HG03571 (cell line): Measurements from ENCODE around the gene FIGN.

Experiments used
- ATAC-seq: cut with Tn5 transposase; IDR thresholded peaks from one replicate; pipeline ENCODE4 v1.9.1; 2021; ENCODE audit not compliant: unreplicated experiment

The FIGN gene

GRCh38 chr2:163711258-163711657, 24.6 kb downstream of the FIGN start:
- ATAC-seq: no peak

GRCh38 chr2:163709270-163709669, 26.5 kb downstream of the FIGN start:
- no peak for ATAC-seq

GRCh38 chr2:163708265-163708664, 27.5 kb downstream of the FIGN start:
- ATAC-seq: no peak

DNA sequence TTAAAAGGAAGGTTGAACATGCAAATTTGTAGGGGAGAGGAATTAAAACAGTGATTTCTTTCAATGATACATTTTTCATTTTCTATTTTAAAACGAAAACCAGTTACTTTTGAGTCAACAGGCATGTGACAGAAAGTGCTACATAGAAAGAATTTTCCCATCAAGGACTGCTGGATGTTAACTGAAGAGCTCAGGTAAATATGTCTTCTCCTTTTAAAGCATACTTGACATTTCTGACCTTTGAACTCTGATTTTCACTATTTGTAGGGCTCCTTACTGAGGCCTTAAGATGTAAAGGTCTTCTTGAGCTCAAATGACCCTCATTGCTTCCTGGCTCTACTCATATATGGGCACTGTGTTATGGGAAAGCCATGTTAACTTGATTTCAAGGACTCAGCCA, 32.4 kb downstream of the FIGN start:
- ATAC-seq: no peak

- ATAC-seq: no peak
Observed at GRCh38 chr2:163701399-163702195, 34.2 kb downstream of the FIGN start.

DNA sequence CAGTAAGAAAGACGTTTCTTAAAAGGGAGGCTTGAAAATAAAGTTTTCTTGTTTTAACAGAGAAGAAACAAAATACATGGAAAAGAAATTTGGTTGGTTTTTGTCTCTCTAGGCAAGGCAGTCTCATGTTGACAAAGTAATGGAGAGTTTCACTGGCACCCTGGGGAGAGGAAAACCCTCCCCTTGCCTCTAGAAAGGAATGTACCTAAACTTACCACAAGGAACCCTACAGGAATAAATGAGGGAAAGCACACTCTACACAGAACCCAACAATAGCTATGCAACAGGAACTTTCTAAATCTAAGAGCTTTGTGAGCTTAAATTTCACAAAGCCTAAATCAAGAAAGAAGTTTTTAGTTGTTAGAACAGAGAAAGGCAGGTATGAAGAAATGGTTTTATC, 37.0 kb downstream of the FIGN start:
- ATAC-seq: no peak

DNA sequence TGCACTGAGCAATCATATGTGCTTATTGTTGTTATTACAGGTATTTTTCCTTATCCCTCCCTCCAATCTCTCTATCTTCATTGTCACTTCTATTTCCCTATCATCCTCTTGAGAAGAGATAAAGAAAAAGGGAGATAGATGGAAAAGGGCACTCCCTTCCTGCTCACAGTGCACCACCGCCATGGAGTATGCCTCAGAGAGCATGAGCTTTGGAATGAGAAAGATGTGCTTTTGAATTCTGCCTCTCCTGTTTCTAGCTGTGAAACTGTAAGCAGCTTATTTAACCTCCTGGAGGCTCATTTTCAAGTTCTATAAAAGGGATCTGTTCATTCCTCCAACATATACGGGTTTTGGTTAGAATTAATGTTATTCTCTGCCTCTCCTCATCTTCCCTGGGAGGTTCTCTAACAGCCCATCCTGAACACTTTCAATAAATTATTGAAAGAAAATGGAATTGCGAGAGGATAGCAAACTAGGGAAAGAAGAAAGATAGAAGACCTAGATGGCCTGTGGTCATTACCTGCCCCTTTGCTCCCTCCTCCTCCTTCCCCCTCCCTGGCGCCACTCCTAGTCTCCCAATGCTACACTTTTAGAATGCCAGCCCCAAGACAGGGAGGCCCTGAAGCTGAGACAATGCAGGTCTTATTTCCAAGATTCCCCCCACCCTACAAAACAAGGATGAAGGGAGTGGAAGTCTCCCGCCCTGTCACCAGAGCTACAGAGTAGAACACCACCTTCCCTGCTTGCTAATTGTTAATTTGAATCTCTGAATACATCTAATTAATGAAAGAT, 37.8 kb downstream of the FIGN start:
- no peak for ATAC-seq

GRCh38 chr2:163697429-163697828, 38.4 kb downstream of the FIGN start:
- no peak for ATAC-seq

DNA sequence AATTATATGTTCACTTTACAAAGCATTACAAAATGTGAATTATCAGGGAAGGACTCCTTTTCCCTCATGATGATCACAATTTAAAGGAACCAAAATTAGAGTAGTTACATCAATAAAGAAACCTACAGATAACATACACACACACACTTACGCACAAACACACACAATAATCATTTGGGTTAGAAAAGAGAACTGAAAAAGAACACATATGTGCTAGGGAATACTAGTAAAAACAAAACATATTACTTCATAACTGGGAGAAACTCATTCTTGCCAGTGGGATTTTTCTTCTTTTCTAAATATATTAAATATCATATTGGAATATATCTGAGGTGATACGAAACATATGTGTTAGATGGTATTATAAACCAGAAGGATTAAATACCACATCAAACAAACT, 42.3 kb downstream of the FIGN start:
- ATAC-seq: no peak

DNA sequence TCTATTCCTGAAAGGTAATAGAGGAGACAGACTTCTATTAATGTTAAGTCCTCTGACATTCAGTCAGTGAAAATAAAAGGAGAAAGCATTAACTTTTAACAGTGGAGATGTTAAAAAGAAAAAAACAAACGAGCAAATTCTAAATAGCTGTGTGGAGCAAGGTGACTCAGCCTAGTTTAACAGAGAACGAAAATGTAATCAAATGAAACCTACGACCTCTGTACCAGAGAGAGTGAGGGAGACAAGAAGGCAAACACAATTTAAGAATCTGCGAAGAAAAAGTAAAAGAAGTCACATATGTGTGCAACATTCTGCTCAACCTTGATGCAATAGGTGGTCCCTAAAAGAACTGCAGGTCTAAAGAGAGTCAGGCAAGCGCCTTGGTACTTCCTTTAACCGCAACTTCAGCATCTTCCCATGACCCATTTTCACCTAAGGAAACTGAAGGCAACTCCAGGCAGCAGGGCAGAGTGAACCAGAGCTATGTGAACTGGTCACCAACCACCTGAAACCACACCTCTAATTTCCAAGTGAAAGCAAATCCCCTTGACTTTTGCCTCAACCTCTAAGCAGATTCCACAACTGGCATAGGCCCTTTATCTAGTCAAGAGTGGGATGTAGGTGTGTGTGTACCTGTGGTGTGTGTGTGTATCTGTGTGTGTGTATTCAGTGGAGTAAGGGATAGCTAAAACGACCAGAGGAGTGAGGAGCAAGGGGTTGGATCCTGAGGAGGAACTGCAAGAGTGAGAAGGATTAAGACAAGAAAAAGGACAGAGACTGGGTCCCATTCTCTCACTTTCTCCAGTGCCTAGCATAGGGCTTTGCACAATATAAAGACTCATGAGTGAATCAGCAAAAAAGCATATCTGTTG, 43.0 kb downstream of the FIGN start:
- no peak for ATAC-seq

DNA sequence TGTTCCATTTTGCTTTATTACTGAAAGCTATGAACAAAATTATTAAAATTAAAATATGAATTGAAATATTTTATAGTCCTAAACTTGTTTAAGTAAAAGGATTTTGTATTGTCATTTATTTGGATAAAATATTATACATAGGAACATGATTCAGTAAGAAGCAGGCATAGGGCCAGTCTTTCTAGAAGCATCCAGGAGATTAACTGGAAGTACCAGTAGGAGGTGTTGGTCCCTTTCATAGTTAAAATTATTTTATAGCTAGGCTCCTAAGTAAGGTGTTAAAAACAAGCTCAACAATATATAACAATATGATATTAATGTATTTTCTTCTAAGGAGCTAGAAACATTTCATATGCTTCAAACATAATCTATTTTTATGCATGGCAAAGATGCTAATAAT, 43.7 kb downstream of the FIGN start:
- no peak for ATAC-seq

DNA sequence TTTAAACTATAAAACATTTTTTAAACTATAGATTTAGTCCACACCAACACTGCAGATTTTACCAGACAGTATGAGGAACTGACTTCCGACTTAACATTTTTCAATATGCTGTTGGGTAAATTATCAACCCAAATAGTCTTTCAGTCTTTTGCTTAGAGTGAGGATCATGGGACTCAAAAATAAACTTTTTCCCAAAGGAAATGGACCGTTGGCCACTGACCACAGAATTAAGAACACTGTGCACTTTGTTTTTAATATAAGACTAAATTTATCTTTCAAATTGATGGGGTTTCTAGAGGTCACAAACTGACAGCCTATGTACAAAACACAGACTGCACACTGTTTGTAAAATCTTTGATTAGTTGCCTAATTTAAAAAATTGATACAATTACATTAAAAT, 44.9 kb downstream of the FIGN start:
- no peak for ATAC-seq

- ATAC-seq: no peak
Observed at GRCh38 chr2:163687217-163687616, 48.6 kb downstream of the FIGN start.

DNA sequence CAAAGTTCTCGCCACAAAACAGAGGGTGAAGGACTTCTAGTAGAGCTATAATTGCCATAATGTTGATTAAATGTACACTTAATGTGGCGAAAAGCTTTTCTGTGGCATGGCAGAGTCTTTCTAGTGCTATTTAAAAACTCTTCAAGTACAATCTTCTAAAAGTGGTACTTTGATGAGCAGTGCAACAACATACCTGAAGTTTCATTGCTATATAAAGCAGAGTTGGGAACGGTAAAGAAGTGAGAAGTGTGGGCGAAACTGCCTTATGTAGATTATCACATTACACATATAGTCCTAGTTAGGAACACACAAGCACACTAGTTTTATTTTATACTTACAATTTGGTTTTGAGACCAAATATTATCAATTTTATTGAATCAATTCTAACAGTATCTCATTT, 49.5 kb downstream of the FIGN start:
- ATAC-seq: no peak

DNA sequence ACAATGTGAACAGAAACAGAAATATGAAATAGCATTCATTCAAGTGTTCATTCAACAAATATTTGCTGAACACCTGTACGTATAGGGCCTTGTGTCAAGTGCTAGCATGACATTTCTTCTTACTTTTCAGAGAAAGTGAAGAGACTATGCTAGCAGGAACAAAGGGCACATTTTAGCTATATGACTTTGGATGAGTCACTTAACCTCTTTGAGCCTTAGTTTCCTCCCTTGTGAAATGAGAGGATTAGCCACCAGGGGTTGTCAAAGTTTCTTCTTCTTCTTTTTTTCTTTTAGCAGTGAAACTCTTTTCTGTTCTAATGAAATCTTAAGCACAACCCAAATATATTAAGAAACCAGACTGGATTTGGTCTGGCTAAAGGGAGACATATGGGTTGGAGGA, 53.1 kb downstream of the FIGN start:
- ATAC-seq: no peak

DNA sequence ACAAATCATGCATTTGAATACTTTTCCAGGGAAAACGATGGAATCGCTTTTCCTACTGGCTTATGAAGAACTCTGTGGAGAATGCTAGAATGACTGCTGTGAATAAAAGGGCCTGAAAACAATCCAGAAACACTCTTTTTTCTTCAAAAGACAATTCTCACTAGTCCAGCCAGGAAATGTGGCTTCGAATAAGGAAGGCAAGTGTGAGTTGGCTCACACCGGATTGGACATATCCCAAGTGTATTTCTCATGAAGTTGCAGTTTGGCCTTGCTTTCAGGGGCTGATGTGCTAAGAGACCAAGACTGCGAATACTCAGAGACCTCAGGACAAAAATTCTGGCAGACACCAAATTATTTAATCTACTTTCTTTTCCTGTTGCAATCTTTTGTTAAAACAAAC, 54.1 kb downstream of the FIGN start:
- ATAC-seq: no peak

DNA sequence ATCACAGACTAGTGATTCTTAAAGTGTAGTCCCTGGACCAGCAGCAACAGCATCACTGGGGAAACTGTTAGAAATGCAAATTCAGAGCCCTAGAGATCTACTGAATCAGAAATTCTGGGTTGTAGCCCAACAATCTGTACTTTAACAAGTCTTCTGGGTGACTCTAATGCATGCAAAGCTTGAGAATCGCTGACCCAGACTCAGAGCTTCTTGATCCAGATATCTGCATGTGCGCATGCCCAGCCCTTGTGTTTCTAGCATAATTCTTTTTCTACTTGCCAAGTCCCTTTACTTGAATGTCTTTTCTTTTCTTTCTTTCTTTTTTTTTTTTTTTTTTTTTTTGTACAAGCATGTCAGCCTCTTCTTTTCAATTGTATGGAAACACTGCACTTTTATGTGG, 60.4 kb downstream of the FIGN start:
- no peak for ATAC-seq

DNA sequence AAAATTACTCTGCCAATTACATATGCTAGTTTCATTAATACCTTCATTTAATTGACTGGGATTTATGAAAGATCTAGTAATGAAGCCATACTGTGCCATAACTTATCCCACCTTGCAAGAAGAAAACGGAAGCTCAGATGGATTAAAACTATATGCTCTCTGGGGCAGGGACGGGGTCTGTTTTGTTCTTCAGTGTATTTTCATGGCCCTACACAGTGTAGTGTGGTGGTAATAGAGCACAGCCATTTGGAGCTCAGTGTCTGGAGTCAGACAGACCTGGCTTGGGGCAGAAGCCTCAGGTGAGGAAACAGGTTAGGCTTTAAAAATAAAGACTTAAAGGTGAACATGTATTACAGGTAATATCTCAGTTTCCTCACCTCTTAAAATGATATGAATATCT, 62.3 kb downstream of the FIGN start:
- ATAC-seq: no peak

DNA sequence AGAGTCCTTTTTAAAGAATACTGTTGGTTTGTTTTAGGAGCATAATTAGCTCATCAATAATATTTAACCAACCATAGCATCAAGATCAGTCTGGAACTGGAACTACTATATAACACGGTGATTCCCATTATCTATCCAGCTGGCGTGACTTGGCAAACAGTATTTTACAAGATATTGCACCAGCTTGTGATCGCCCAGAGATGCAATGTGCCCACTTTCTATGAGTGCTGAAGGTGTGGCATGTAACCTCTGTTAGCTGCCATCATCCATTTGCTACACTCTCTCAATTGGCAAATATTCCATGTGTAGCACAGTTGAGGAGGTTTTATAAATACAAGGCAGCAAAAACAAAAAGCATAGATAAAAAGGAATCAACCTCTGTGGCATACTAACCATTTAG, 64.9 kb downstream of the FIGN start:
- no peak for ATAC-seq

- no peak for ATAC-seq
Observed at GRCh38 chr2:163669506-163669905, 66.3 kb downstream of the FIGN start.

- ATAC-seq: no peak
Observed at GRCh38 chr2:163667064-163667887, 68.5 kb downstream of the FIGN start.
